ENCODE results near the gene IGF2BP2. TPM values are rescaled to one million over a fixed set of nuclear protein-coding genes. Genes with fewer than 3 reads are reported as not detected.

Gene IGF2BP2
- total RNA-seq, 1 experiment from 2014 or later, result 135 TPM

DNA sequence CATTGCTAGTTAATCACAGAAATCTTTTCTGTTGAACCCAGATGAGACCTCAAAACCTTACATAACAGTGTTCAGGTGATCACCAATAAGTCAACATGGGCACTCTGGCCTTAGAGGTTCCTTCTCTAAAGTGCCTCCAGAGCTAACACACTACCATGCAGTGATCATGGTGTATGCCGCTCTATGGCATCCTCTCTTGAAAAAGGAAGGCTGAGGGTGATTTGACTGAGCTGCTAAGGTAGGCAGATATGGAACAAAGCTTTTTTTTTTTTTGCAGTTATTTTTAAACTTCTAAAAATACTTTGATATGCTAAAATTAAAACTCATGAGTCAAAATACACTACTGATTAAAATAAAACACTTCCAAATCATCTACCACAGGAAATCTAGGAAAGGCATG lies 46.0 kb downstream of the IGF2BP2 start:
- intact Hi-C loops (cut with micrococcal nuclease), result no loop called here
- ChIA-PET CTCF (interaction anchor here (1.8 kb wide), 1 partner anchor 10 kb away, joined by 7 read pairs; no protein-coding TSS in a partner anchor), POLR2A (no interaction called here), RAD21 (ENCODE audit: low non-redundant PET in 1 of 2, low total read pairs in 2 of 2, uncharacterized antibody in 2 of 2, unreplicated experiment in 2 of 2) (no interaction called here)
- H3K27me3 ChIP-seq (ENCODE audit: insufficient read depth, low read length), result no peaks in the 10 kb centered on the region
- no peak overlapping the region for H3K27ac ChIP-seq (ENCODE audit: low read depth, low read length)
- peaks cover 100% of the 10 kb centered on the region for H3K79me2 ChIP-seq (ENCODE audit: insufficient read depth, low read length)
- no peak overlapping the region for H3K9ac ChIP-seq (ENCODE audit: low read length)
- H3K4me3 ChIP-seq (replicated peaks in 1 of 2; ENCODE audit: low read depth in 1 of 2, low read length in 2 of 2), result no peak overlapping the region
- no peaks in the 10 kb centered on the region for H3K9me3 ChIP-seq (ENCODE audit: control insufficient read depth in 1 of 2, insufficient read depth in 1 of 2, low read depth in 1 of 2, low read length in 2 of 2)
- peaks cover 53 to 74% of the 10 kb centered on the region in 2 experiments for H3K4me1 ChIP-seq (ENCODE audit: control insufficient read depth in 1 of 2, insufficient read depth in 2 of 2, low read length in 2 of 2)
- DNase-seq (ENCODE audit: low read depth, low spot score) (no peak), ATAC-seq (no peak)
- H3K36me3 ChIP-seq (ENCODE audit: control insufficient read depth in 1 of 2, insufficient read depth in 2 of 2, low read length in 2 of 2), result no peaks in the 10 kb centered on the region
- no peak overlapping the region for H2AFZ ChIP-seq (ENCODE audit: low read depth, low read length, poor library complexity, severe bottlenecking)
- BruUV-seq (replicated peaks), result no TSS peak
- H3K9me2 ChIP-seq (ENCODE audit: insufficient read depth), result no peaks in the 10 kb centered on the region
- H3K4me2 ChIP-seq (ENCODE audit: low read length), result no peak overlapping the region
- TF ChIP-seq ZNF274 (IDR thresholded peaks at IDR 0.05; ENCODE audit: low read depth, low read length) (no peak), EGR1 (IDR thresholded peaks at IDR 0.05; ENCODE audit: low read depth) (no peak), TCF7L2 (IDR thresholded peaks at IDR 0.05; ENCODE audit: borderline replicate concordance, extremely low read depth, insufficient read depth, insufficient read length) (no peak), RAD21 (IDR thresholded peaks at IDR 0.05; ENCODE audit: low read depth) (no peak), ELF1 (IDR thresholded peaks at IDR 0.05; ENCODE audit: borderline replicate concordance, low read depth) (no peak)
- TF ChIP-seq, protein P1, sequence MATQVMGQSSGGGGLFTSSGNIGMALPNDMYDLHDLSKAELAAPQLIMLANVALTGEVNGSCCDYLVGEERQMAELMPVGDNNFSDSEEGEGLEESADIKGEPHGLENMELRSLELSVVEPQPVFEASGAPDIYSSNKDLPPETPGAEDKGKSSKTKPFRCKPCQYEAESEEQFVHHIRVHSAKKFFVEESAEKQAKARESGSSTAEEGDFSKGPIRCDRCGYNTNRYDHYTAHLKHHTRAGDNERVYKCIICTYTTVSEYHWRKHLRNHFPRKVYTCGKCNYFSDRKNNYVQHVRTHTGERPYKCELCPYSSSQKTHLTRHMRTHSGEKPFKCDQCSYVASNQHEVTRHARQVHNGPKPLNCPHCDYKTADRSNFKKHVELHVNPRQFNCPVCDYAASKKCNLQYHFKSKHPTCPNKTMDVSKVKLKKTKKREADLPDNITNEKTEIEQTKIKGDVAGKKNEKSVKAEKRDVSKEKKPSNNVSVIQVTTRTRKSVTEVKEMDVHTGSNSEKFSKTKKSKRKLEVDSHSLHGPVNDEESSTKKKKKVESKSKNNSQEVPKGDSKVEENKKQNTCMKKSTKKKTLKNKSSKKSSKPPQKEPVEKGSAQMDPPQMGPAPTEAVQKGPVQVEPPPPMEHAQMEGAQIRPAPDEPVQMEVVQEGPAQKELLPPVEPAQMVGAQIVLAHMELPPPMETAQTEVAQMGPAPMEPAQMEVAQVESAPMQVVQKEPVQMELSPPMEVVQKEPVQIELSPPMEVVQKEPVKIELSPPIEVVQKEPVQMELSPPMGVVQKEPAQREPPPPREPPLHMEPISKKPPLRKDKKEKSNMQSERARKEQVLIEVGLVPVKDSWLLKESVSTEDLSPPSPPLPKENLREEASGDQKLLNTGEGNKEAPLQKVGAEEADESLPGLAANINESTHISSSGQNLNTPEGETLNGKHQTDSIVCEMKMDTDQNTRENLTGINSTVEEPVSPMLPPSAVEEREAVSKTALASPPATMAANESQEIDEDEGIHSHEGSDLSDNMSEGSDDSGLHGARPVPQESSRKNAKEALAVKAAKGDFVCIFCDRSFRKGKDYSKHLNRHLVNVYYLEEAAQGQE (IDR thresholded peaks at IDR 0.05; ENCODE audit: low read depth), result no peak
- TF ChIP-seq, protein P2, sequence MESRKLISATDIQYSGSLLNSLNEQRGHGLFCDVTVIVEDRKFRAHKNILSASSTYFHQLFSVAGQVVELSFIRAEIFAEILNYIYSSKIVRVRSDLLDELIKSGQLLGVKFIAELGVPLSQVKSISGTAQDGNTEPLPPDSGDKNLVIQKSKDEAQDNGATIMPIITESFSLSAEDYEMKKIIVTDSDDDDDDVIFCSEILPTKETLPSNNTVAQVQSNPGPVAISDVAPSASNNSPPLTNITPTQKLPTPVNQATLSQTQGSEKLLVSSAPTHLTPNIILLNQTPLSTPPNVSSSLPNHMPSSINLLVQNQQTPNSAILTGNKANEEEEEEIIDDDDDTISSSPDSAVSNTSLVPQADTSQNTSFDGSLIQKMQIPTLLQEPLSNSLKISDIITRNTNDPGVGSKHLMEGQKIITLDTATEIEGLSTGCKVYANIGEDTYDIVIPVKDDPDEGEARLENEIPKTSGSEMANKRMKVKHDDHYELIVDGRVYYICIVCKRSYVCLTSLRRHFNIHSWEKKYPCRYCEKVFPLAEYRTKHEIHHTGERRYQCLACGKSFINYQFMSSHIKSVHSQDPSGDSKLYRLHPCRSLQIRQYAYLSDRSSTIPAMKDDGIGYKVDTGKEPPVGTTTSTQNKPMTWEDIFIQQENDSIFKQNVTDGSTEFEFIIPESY (IDR thresholded peaks at IDR 0.05; ENCODE audit: extremely low read depth, insufficient replicate concordance, low read length), result no peak
- peaks cover 10% of the 10 kb centered on the region; the same call in 1 of the 2 replicates for H4K20me1 ChIP-seq (ENCODE audit: insufficient read depth)

Measured in HCT116 (cell line).